GM13977 (cell line): ENCODE measurements around the gene HSPA12A.

Source experiments
- DNase-seq: peaks from one replicate; pipeline ENCODE4 v3.0.0; 2012; ENCODE audit warnings: low spot score
- CTCF ChIP-seq: IDR thresholded peaks from 2 replicates; pipeline ENCODE4 v1.5.1; 2012; ENCODE audit warnings: mild to moderate bottlenecking, control low read depth; ENCODE audit not compliant: insufficient read depth; ENCODE audit errors: extremely low read depth, missing control alignments
- in situ Hi-C: fragments of 300-500 bp; cut with MboI; formaldehyde crosslinking; loops from one replicate; pipeline ENCODE4 v1.12.0; 2022; ENCODE audit warnings: low sequenced_read_pairs, low pct_unique_long_range_greater_than_20kb, mixed read lengths, inconsistent platforms; ENCODE audit not compliant: unreplicated experiment

Gene HSPA12A

GRCh38 chr10:116655568-116655967, 86.8 kb downstream of the HSPA12A start:
- in situ Hi-C loops = no loop called here
- DNase-seq = no peak
- no peak for TF ChIP-seq CTCF

GRCh38 chr10:116654816-116655215, 87.5 kb downstream of the HSPA12A start:
- DNase-seq = no peak
- in situ Hi-C loops = no loop called here
- TF ChIP-seq CTCF = no peak

GRCh38 chr10:116653885-116654284, 88.5 kb downstream of the HSPA12A start:
- no peak for DNase-seq
- in situ Hi-C loops = no loop called here
- TF ChIP-seq CTCF = no peak

- no peak for TF ChIP-seq CTCF
- in situ Hi-C loops = no loop called here
These were observed 93.5 kb downstream of the HSPA12A start for GRCh38 chr10:116648903-116649302.

GRCh38 chr10:116646502-116646901, 95.9 kb downstream of the HSPA12A start:
- DNase-seq = no peak
- no peak for TF ChIP-seq CTCF
- in situ Hi-C loops = no loop called here

More at GRCh38 chr10:116648903-116649302, 93.5 kb downstream of the HSPA12A start:
- no peak for DNase-seq

GRCh38 chr10:116637830-116638229, 104.5 kb downstream of the HSPA12A start:
- TF ChIP-seq CTCF = no peak
- no peak for DNase-seq
- in situ Hi-C loops = no loop called here

- in situ Hi-C loops = no loop called here
- no peak for TF ChIP-seq CTCF
- no peak for DNase-seq
These were observed 105.4 kb downstream of the HSPA12A start for GRCh38 chr10:116636976-116637375.
